Caco-2 (cell line): ENCODE data around the gene UHMK1. TPM values are rescaled to one million over a fixed set of nuclear protein-coding genes. Genes with fewer than 3 reads are reported as not detected.

Experiments used
- BruUV-seq: library from RNA; stranded (reverse); fragments of 400-500 nt; replicated peaks from 2 replicates; lab custom pipeline; 2021; lab: Mats Ljungman, UMichigan
- CTCF ChIA-PET: fragments of 300-600 bp; sonication (Branson Sonifier 250); formaldehyde crosslinking; loops from one replicate; lab custom pipeline; 2022; ENCODE audit warnings: antibody characterized with exemption; lab: Charles Lee
- POLR2A ChIA-PET: fragments of 300-600 bp; sonication (Branson Sonifier 250); formaldehyde crosslinking; loops from one replicate; lab custom pipeline; 2022; ENCODE audit warnings: antibody characterized with exemption; lab: Charles Lee
- DNase-seq, 2 experiments: peaks; one replicate each; pipeline versions ENCODE4 v3.0.0 to v3.0.0-alpha.2; 2020 to 2022
- H3K27me3 ChIP-seq: replicated peaks from 2 replicates; pipeline ENCODE4 v1.6.0; 2011; ENCODE audit warnings: low read length; ENCODE audit not compliant: control insufficient read depth, insufficient read depth
- H3K36me3 ChIP-seq: 2 replicates; pipeline ENCODE4 v1.5.1; 2011; ENCODE audit warnings: low read length; ENCODE audit not compliant: control insufficient read depth, insufficient read depth
- H3K4me1 ChIP-seq: fragments of 250-450 bp; sonication (Bioruptor Pico); 2 replicates; pipeline ENCODE4 v1.5.1; 2020; ENCODE audit warnings: mild to moderate bottlenecking
- H3K4me3 ChIP-seq: 2 replicates; pipeline ENCODE4 v1.5.1; 2011; ENCODE audit warnings: low read depth, mild to moderate bottlenecking, control low read depth, low read length
- H3K9me3 ChIP-seq: fragments of 250-450 bp; sonication (Bioruptor Pico); 2 replicates; pipeline ENCODE4 v1.5.1; 2020; ENCODE audit warnings: mild to moderate bottlenecking, moderate library complexity
- H3K27ac Mint-ChIP-seq: one replicate; pipeline ENCODE4 v1.8.0; 2022; ENCODE audit warnings: mixed read lengths; ENCODE audit not compliant: unreplicated experiment
- H3K27me3 Mint-ChIP-seq: one replicate; pipeline ENCODE4 v1.8.0; 2022; ENCODE audit warnings: mixed read lengths; ENCODE audit not compliant: insufficient read depth, unreplicated experiment
- H3K36me3 Mint-ChIP-seq: one replicate; pipeline ENCODE4 v1.8.0; 2022; ENCODE audit warnings: mild to moderate bottlenecking, mixed read lengths; ENCODE audit not compliant: insufficient read depth, unreplicated experiment
- H3K4me1 Mint-ChIP-seq: one replicate; pipeline ENCODE4 v1.8.0; 2022; ENCODE audit warnings: low read depth, mixed read lengths; ENCODE audit not compliant: unreplicated experiment
- H3K4me3 Mint-ChIP-seq: one replicate; pipeline ENCODE4 v1.8.0; 2022; ENCODE audit warnings: mild to moderate bottlenecking, moderate library complexity, mixed read lengths; ENCODE audit not compliant: unreplicated experiment
- H3K9me3 Mint-ChIP-seq: one replicate; pipeline ENCODE4 v1.8.0; 2022; ENCODE audit warnings: mixed read lengths; ENCODE audit not compliant: unreplicated experiment
- CTCF ChIP-seq, 2 experiments: fragments of 200-600 bp in 1 of 2; IDR thresholded peaks; 1 replicate in 1 of 2; 2 replicates in 1 of 2; pipeline versions ENCODE4 v1.5.1 to v1.8.0; 2011 to 2022; ENCODE audit warnings: antibody characterized with exemption in 1 of 2, control low read depth in 1 of 2, inconsistent platforms in 1 of 2, low read depth in 1 of 2, low read length in 1 of 2, mild to moderate bottlenecking in 1 of 2, moderate library complexity in 1 of 2; ENCODE audit not compliant: insufficient read depth in 1 of 2, severe bottlenecking in 1 of 2, unreplicated experiment in 1 of 2
- intact Hi-C: fragments of 100-400 bp; cut with micrococcal nuclease; formaldehyde crosslinking; loops from one replicate; pipeline ENCODE4 v1.10.0; 2022; ENCODE audit not compliant: unreplicated experiment
- total RNA-seq: library from RNA; stranded (reverse); gene quantifications from 2 replicates; pipeline ENCODE4 v1.2.3, GENCODE V29; 2022

The UHMK1 gene
- total RNA-seq, 1 experiment from 2014 or later, result 24.9 TPM

GRCh38 chr1:162565460-162565859 lies 67.8 kb downstream of the UHMK1 start:
- no peak overlapping the region for H3K4me3 ChIP-seq
- no peaks in the 10 kb centered on the region; the same call in 1 of the 2 replicates for H3K36me3 ChIP-seq
- Mint-ChIP-seq H3K4me1 (peaks cover 17% of the 10 kb centered on the region), H3K27me3 (no peaks in the 10 kb centered on the region), H3K27ac (no peak overlapping the region), H3K9me3 (no peaks in the 10 kb centered on the region), H3K36me3 (peaks cover 31% of the 10 kb centered on the region), H3K4me3 (no peak overlapping the region)
- no peaks in the 10 kb centered on the region for H3K27me3 ChIP-seq
- TF ChIP-seq CTCF (IDR thresholded peaks at IDR 0.05; ENCODE audit: insufficient read depth in 1 of 2, low read depth in 1 of 2, low read length in 1 of 2, severe bottlenecking in 1 of 2, unreplicated experiment in 1 of 2), result no peak
- no TSS peak for BruUV-seq
- H3K9me3 ChIP-seq, result no peaks in the 10 kb centered on the region
- ChIA-PET POLR2A (no interaction called here), CTCF (no interaction called here)
- no peak for DNase-seq
- peaks cover 10% of the 10 kb centered on the region; the same call in 1 of the 2 replicates for H3K4me1 ChIP-seq
- intact Hi-C loops, result no loop called here

GRCh38 chr1:162566870-162567269 lies 69.3 kb downstream of the UHMK1 start:
- POLR2A ChIA-PET, result no interaction called here
- no peak for DNase-seq
- CTCF ChIA-PET, result no interaction called here
- no peaks in the 10 kb centered on the region for H3K9me3 ChIP-seq
- no TSS peak for BruUV-seq
- H3K36me3 ChIP-seq, result no peaks in the 10 kb centered on the region; the same call in 1 of the 2 replicates
- Mint-ChIP-seq H3K4me1 (peaks cover 21% of the 10 kb centered on the region), H3K36me3 (peaks cover 17% of the 10 kb centered on the region), H3K27ac (no peak overlapping the region), H3K9me3 (no peaks in the 10 kb centered on the region), H3K27me3 (no peaks in the 10 kb centered on the region), H3K4me3 (no peak overlapping the region)
- peaks cover 12% of the 10 kb centered on the region; the same call in 1 of the 2 replicates for H3K4me1 ChIP-seq
- TF ChIP-seq CTCF (IDR thresholded peaks at IDR 0.05; ENCODE audit: insufficient read depth in 1 of 2, low read depth in 1 of 2, low read length in 1 of 2, severe bottlenecking in 1 of 2, unreplicated experiment in 1 of 2), result no peak
- intact Hi-C loops, result no loop called here
- no peaks in the 10 kb centered on the region for H3K27me3 ChIP-seq
- H3K4me3 ChIP-seq, result no peak overlapping the region

GRCh38 chr1:162568802-162569201 lies 71.2 kb downstream of the UHMK1 start:
- POLR2A ChIA-PET, result no interaction called here
- H3K4me1 ChIP-seq, result 0 out of 2 replicates have a peak, but pooled peaks cover 5% of the 10 kb centered on the region
- no peak overlapping the region for H3K4me3 ChIP-seq
- CTCF ChIA-PET, result no interaction called here
- Mint-ChIP-seq H3K4me3 (no peak overlapping the region), H3K27ac (no peak overlapping the region), H3K4me1 (peaks cover 15% of the 10 kb centered on the region), H3K9me3 (no peaks in the 10 kb centered on the region), H3K36me3 (peaks cover 9% of the 10 kb centered on the region), H3K27me3 (no peaks in the 10 kb centered on the region)
- H3K36me3 ChIP-seq, result no peaks in the 10 kb centered on the region; the same call in 1 of the 2 replicates
- no TSS peak for BruUV-seq
- no peaks in the 10 kb centered on the region for H3K9me3 ChIP-seq
- TF ChIP-seq CTCF (IDR thresholded peaks at IDR 0.05; ENCODE audit: insufficient read depth in 1 of 2, low read depth in 1 of 2, low read length in 1 of 2, severe bottlenecking in 1 of 2, unreplicated experiment in 1 of 2), result no peak
- intact Hi-C loops, result no loop called here
- DNase-seq, result no peak
- H3K27me3 ChIP-seq, result no peaks in the 10 kb centered on the region
